C4-2B (cell line): ENCODE measurements around the gene MFGE8.
"Not testable (repeated sequence)": the region's sequence is repeated elsewhere in the genome, so short reads cannot be mapped to it uniquely, and the experiment has no call there.

Source experiments
- ZFX ChIP-seq: fragments of 450-650 bp; IDR thresholded peaks from 2 replicates; pipeline ENCODE4 v1.6.1; 2017
- TF ChIP-seq, protein P1 (sequence below): fragments of 450-650 bp; conservative IDR thresholded peaks from 2 replicates; pipeline ENCODE4 v1.5.1; 2017; ENCODE audit warnings: mild to moderate bottlenecking

DNA sequence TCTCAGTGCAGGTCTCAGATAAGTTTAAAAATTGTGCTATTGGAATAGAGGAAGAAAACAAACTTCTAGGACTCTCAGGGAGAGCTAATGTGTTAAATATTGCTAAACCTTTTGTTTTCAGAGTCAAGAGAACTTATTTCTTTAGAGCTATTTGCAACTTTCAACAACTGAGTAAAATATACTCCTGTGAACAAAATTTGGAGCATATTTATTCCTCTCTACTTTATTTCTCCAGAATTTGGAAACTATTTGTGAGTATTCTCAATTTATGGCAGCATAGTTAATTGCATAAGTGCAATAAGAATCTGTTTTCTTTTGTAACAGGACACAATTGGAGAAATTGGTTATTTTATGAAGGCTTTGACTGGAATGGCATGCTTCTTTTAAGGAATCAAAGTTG lies 15.0 kb upstream of the MFGE8 start:
- TF ChIP-seq, protein P1, sequence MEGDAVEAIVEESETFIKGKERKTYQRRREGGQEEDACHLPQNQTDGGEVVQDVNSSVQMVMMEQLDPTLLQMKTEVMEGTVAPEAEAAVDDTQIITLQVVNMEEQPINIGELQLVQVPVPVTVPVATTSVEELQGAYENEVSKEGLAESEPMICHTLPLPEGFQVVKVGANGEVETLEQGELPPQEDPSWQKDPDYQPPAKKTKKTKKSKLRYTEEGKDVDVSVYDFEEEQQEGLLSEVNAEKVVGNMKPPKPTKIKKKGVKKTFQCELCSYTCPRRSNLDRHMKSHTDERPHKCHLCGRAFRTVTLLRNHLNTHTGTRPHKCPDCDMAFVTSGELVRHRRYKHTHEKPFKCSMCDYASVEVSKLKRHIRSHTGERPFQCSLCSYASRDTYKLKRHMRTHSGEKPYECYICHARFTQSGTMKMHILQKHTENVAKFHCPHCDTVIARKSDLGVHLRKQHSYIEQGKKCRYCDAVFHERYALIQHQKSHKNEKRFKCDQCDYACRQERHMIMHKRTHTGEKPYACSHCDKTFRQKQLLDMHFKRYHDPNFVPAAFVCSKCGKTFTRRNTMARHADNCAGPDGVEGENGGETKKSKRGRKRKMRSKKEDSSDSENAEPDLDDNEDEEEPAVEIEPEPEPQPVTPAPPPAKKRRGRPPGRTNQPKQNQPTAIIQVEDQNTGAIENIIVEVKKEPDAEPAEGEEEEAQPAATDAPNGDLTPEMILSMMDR: not testable (repeated sequence)
- TF ChIP-seq ZFX: not testable (repeated sequence)
